22Rv1 (cell line): ENCODE data around the gene SPATA46.

Experiments
- CTCF ChIP-seq: fragments of 450-650 bp; IDR thresholded peaks from 2 replicates; pipeline ENCODE4 v1.5.1; 2017; ENCODE audit warnings: mild to moderate bottlenecking
- ZFX ChIP-seq: fragments of 450-650 bp; IDR thresholded peaks from 2 replicates; pipeline ENCODE4 v1.6.1; 2017; ENCODE audit warnings: antibody characterized with exemption, borderline replicate concordance

- TF ChIP-seq CTCF = no peak
- no peak for TF ChIP-seq ZFX
These were observed at the start of gene SPATA46 for GRCh38 chr1:162376691-162377090.
